ENCODE results near the gene SPON1.
"Not testable (repeated sequence)": the region's sequence is repeated elsewhere in the genome, so short reads cannot be mapped to it uniquely, and the experiment has no call there.

The SPON1 gene

GRCh38 chr11:13984616-13985450 is 22.3 kb downstream of the SPON1 start:
- in situ Hi-C loops (cut with MboI; ENCODE audit: low sequenced_read_pairs, unreplicated experiment), result no loop called here
- DNase-seq (ENCODE audit: low spot score), result no peak
- no peak for TF ChIP-seq CTCF (IDR thresholded peaks at IDR 0.05; ENCODE audit: borderline replicate concordance, control extremely low read depth, extremely low read depth, insufficient read depth, missing control alignments)

- in situ Hi-C loops (cut with MboI; ENCODE audit: low sequenced_read_pairs, unreplicated experiment); DNase-seq (ENCODE audit: low spot score): not testable (repeated sequence)
These were observed 24.2 kb downstream of the SPON1 start for GRCh38 chr11:13986695-13987094.

GRCh38 chr11:13992158-13992856 is 29.8 kb downstream of the SPON1 start:
- in situ Hi-C loops (cut with MboI; ENCODE audit: low sequenced_read_pairs, unreplicated experiment); DNase-seq (ENCODE audit: low spot score): not testable (repeated sequence)

- DNase-seq (ENCODE audit: low spot score), result no peak
- TF ChIP-seq CTCF (IDR thresholded peaks at IDR 0.05; ENCODE audit: borderline replicate concordance, control extremely low read depth, extremely low read depth, insufficient read depth, missing control alignments), result no peak
- in situ Hi-C loops (cut with MboI; ENCODE audit: low sequenced_read_pairs, unreplicated experiment), result no loop called here
These were observed 30.7 kb downstream of the SPON1 start for GRCh38 chr11:13993096-13993765.

- in situ Hi-C loops (cut with MboI; ENCODE audit: low sequenced_read_pairs, unreplicated experiment), result no loop called here
- no peak for DNase-seq (ENCODE audit: low spot score)
- no peak for TF ChIP-seq CTCF (IDR thresholded peaks at IDR 0.05; ENCODE audit: borderline replicate concordance, control extremely low read depth, extremely low read depth, insufficient read depth, missing control alignments)
These were observed 35.4 kb downstream of the SPON1 start for GRCh38 chr11:13997881-13998280.

GRCh38 chr11:13999704-14000103 is 37.2 kb downstream of the SPON1 start:
- in situ Hi-C loops (cut with MboI; ENCODE audit: low sequenced_read_pairs, unreplicated experiment), result no loop called here
- no peak for TF ChIP-seq CTCF (IDR thresholded peaks at IDR 0.05; ENCODE audit: borderline replicate concordance, control extremely low read depth, extremely low read depth, insufficient read depth, missing control alignments)
- DNase-seq (ENCODE audit: low spot score), result no peak

- in situ Hi-C loops (cut with MboI; ENCODE audit: low sequenced_read_pairs, unreplicated experiment), result no loop called here
- no peak for TF ChIP-seq CTCF (IDR thresholded peaks at IDR 0.05; ENCODE audit: borderline replicate concordance, control extremely low read depth, extremely low read depth, insufficient read depth, missing control alignments)
These were observed 39.1 kb downstream of the SPON1 start for GRCh38 chr11:14001597-14001996.

More at GRCh38 chr11:14001597-14001996, 39.1 kb downstream of the SPON1 start:
- no peak for DNase-seq (ENCODE audit: low spot score)

Data from GM13976 (cell line).